Lower leg skin (tissue), 3 donors: Measurements from ENCODE around the gene SLC26A11.

Source experiments
- CTCF ChIP-seq, 3 donors: fragments of 450-650 bp; IDR thresholded peaks; one replicate each; pipeline ENCODE4 v1.5.1; 2016; ENCODE audit warnings: antibody characterized with exemption in 3 of 3, mild to moderate bottlenecking in 3 of 3, moderate library complexity in 2 of 3
- POLR2A ChIP-seq, 2 donors: fragments of 450-650 bp; IDR thresholded peaks; one replicate each; pipeline ENCODE4 v1.6.1; 2016 to 2017; ENCODE audit warnings: antibody characterized with exemption in 2 of 2, mild to moderate bottlenecking in 1 of 2, moderate library complexity in 1 of 2

GRCh38 chr17:80184423-80184714 is 35.9 kb upstream of the SLC26A11 start:
- TF ChIP-seq CTCF (IDR thresholded peaks at IDR 0.05) (no peak), POLR2A (IDR thresholded peaks at IDR 0.05) (no peak)
